HCT116 (cell line): Measurements from ENCODE around the gene NPLOC4.

Experiments used
- EGR1 ChIP-seq: IDR thresholded peaks from 2 replicates; pipeline ENCODE4 v1.6.1; 2012; ENCODE audit warnings: low read depth
- ELF1 ChIP-seq: IDR thresholded peaks from 2 replicates; pipeline ENCODE4 v1.6.1; 2012; ENCODE audit warnings: low read depth, borderline replicate concordance
- EZH2 ChIP-seq: fragments of 200-600 bp; sonication (generic); IDR thresholded peaks from 2 replicates; pipeline ENCODE4 v1.6.1; 2017; ENCODE audit warnings: antibody characterized with exemption, mixed run types
- FOSL1 ChIP-seq: IDR thresholded peaks from 2 replicates; pipeline ENCODE4 v1.6.1; 2012; ENCODE audit warnings: low read depth
- POLR2A ChIP-seq: IDR thresholded peaks from 2 replicates; pipeline ENCODE4 v1.7.0; 2011; ENCODE audit warnings: borderline replicate concordance; ENCODE audit not compliant: insufficient read depth, insufficient read length; ENCODE audit errors: extremely low read depth
- POLR2AphosphoS5 ChIP-seq: IDR thresholded peaks from 2 replicates; pipeline ENCODE4 v1.6.1; 2011; ENCODE audit warnings: mild to moderate bottlenecking, low read depth, low read length, moderate library complexity
- RAD21 ChIP-seq: IDR thresholded peaks from 2 replicates; pipeline ENCODE4 v1.6.1; 2012; ENCODE audit warnings: low read depth, mild to moderate bottlenecking
- SP1 ChIP-seq: IDR thresholded peaks from 2 replicates; pipeline ENCODE4 v1.6.1; 2012; ENCODE audit warnings: low read depth
- TCF7L2 ChIP-seq: IDR thresholded peaks from 2 replicates; pipeline ENCODE4 v1.7.0; 2011; ENCODE audit warnings: borderline replicate concordance, inconsistent platforms; ENCODE audit not compliant: insufficient read depth, insufficient read length; ENCODE audit errors: extremely low read depth
- YY1 ChIP-seq: IDR thresholded peaks from 2 replicates; pipeline ENCODE4 v1.6.1; 2011; ENCODE audit warnings: low read length, low read depth, moderate library complexity, mild to moderate bottlenecking; ENCODE audit not compliant: insufficient replicate concordance; ENCODE audit errors: extremely low read depth
- ZFX ChIP-seq: fragments of 450-650 bp; IDR thresholded peaks from 2 replicates; pipeline ENCODE4 v1.6.1; 2017
- TF ChIP-seq, protein P1 (sequence below), 3 experiments: fragments of 200-600 bp in 1 of 3; sonication (generic) in 1 of 3; IDR thresholded peaks in 2 of 3; conservative IDR thresholded peaks in 1 of 3; 2 replicates each; pipeline ENCODE4 v1.5.1; 2012 to 2017; ENCODE audit warnings: low read depth in 2 of 3, low read length in 2 of 3, antibody characterized with exemption in 1 of 3, borderline replicate concordance in 1 of 3, control low read depth in 1 of 3, mild to moderate bottlenecking in 1 of 3, mixed read lengths in 1 of 3, mixed run types in 1 of 3, moderate library complexity in 1 of 3; ENCODE audit not compliant: insufficient read depth in 1 of 3
- TF ChIP-seq, protein P2 (sequence below): IDR thresholded peaks from 2 replicates; pipeline ENCODE4 v1.6.1; 2012; ENCODE audit warnings: low read depth
- TF ChIP-seq, protein P3 (sequence below): IDR thresholded peaks from 2 replicates; pipeline ENCODE4 v1.6.1; 2012

DNA sequence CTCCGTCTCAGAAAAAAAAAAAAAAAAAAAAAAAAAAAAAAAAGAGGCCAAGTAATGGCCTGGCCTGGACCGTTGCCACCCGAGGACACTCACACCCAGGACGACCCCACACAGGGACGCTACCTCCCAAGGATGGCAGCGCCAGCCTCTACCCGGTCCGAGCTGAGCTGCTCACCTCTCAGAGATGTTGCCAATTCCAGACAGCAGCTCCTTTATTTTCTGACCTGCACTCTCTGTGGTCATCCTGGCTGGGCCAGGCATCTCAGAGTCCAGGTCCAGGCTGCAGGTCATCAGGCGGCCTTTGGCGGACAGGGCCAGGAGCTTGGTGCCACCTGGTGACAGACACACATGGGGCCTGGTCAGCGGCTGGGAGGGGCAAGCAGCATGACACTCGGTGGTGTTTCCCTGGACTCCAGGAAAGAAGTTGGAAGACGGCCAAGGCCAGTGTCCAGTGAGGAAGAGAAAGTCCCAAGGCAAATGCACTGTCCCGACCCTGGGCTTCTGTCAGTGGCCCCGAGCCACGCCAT is 87.8 kb downstream of the NPLOC4 start:
- no peak for TF ChIP-seq FOSL1
- no peak for TF ChIP-seq ZFX
- TF ChIP-seq POLR2A = no peak
- TF ChIP-seq, protein P1, sequence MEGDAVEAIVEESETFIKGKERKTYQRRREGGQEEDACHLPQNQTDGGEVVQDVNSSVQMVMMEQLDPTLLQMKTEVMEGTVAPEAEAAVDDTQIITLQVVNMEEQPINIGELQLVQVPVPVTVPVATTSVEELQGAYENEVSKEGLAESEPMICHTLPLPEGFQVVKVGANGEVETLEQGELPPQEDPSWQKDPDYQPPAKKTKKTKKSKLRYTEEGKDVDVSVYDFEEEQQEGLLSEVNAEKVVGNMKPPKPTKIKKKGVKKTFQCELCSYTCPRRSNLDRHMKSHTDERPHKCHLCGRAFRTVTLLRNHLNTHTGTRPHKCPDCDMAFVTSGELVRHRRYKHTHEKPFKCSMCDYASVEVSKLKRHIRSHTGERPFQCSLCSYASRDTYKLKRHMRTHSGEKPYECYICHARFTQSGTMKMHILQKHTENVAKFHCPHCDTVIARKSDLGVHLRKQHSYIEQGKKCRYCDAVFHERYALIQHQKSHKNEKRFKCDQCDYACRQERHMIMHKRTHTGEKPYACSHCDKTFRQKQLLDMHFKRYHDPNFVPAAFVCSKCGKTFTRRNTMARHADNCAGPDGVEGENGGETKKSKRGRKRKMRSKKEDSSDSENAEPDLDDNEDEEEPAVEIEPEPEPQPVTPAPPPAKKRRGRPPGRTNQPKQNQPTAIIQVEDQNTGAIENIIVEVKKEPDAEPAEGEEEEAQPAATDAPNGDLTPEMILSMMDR (IDR thresholded peaks at IDR 0.05 in 2 of 3, conservative IDR thresholded peaks at IDR 0.05 in 1 of 3; ENCODE audit: borderline replicate concordance in 1 of 3, insufficient read depth in 1 of 3, low read depth in 2 of 3, low read length in 2 of 3) = no peak
- no peak for TF ChIP-seq RAD21
- no peak for TF ChIP-seq ELF1
- no peak for TF ChIP-seq POLR2AphosphoS5
- TF ChIP-seq TCF7L2 = no peak
- TF ChIP-seq SP1 = no peak
- TF ChIP-seq, protein P2, sequence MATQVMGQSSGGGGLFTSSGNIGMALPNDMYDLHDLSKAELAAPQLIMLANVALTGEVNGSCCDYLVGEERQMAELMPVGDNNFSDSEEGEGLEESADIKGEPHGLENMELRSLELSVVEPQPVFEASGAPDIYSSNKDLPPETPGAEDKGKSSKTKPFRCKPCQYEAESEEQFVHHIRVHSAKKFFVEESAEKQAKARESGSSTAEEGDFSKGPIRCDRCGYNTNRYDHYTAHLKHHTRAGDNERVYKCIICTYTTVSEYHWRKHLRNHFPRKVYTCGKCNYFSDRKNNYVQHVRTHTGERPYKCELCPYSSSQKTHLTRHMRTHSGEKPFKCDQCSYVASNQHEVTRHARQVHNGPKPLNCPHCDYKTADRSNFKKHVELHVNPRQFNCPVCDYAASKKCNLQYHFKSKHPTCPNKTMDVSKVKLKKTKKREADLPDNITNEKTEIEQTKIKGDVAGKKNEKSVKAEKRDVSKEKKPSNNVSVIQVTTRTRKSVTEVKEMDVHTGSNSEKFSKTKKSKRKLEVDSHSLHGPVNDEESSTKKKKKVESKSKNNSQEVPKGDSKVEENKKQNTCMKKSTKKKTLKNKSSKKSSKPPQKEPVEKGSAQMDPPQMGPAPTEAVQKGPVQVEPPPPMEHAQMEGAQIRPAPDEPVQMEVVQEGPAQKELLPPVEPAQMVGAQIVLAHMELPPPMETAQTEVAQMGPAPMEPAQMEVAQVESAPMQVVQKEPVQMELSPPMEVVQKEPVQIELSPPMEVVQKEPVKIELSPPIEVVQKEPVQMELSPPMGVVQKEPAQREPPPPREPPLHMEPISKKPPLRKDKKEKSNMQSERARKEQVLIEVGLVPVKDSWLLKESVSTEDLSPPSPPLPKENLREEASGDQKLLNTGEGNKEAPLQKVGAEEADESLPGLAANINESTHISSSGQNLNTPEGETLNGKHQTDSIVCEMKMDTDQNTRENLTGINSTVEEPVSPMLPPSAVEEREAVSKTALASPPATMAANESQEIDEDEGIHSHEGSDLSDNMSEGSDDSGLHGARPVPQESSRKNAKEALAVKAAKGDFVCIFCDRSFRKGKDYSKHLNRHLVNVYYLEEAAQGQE = no peak
- TF ChIP-seq, protein P3, sequence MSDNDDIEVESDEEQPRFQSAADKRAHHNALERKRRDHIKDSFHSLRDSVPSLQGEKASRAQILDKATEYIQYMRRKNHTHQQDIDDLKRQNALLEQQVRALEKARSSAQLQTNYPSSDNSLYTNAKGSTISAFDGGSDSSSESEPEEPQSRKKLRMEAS = no peak
- TF ChIP-seq YY1 = no peak
- TF ChIP-seq EZH2 = no peak
- no peak for TF ChIP-seq EGR1
